ENCODE results near the gene ARCN1. TPM values are rescaled to one million over a fixed set of nuclear protein-coding genes. Genes with fewer than 3 reads are reported as not detected.
A peak's percentile ranks its signal among the peaks of the same experiment; 100 is the strongest.

The ARCN1 gene
- total RNA-seq, 1 experiment from 2014 or later: 34.4 TPM

GRCh38 chr11:118529584-118530175 is 42.5 kb upstream of the ARCN1 start:
- no peaks in the 10 kb centered on the region for H3K9me2 ChIP-seq (replicated peaks; ENCODE audit: insufficient read depth, low read length)
- no peaks in the 10 kb centered on the region; the same call in 1 of the 2 replicates for H3K36me3 ChIP-seq (ENCODE audit: insufficient read depth, low read length)
- no peak for DNase-seq
- H4K20me1 ChIP-seq (ENCODE audit: insufficient read depth, low read depth, low read length): no peaks in the 10 kb centered on the region
- H3K9me3 ChIP-seq (ENCODE audit: low read length): no peaks in the 10 kb centered on the region
- peak overlapping the region; percentile 8; the same call in 1 of the 2 replicates for H3K27ac ChIP-seq (ENCODE audit: low read length)
- H3K79me2 ChIP-seq (ENCODE audit: low read length): 0 out of 2 replicates have a peak, but pooled peaks cover 2% of the 10 kb centered on the region
- peak overlapping the region; percentile 69 for H3K9ac ChIP-seq (ENCODE audit: low read length)
- no peak overlapping the region for H2AFZ ChIP-seq (ENCODE audit: low read length)
- peaks cover 21% of the 10 kb centered on the region for H3K4me1 ChIP-seq (ENCODE audit: low read length)
- peak overlapping the region; percentile 69 for H3K4me2 ChIP-seq (ENCODE audit: low read depth, low read length, poor library complexity, severe bottlenecking)
- H3K27me3 ChIP-seq (ENCODE audit: low read length): no peaks in the 10 kb centered on the region
- peak overlapping the region; percentile 73; the same call in 1 of the 2 replicates for H3K4me3 ChIP-seq (ENCODE audit: low read length)

- no peaks in the 10 kb centered on the region for H3K9me2 ChIP-seq (replicated peaks; ENCODE audit: insufficient read depth, low read length)
- H3K27me3 ChIP-seq (ENCODE audit: low read length): no peaks in the 10 kb centered on the region
- H2AFZ ChIP-seq (ENCODE audit: low read length): no peak overlapping the region
- peaks cover 21% of the 10 kb centered on the region for H3K4me1 ChIP-seq (ENCODE audit: low read length)
- no peaks in the 10 kb centered on the region for H3K9me3 ChIP-seq (ENCODE audit: low read length)
- H3K9ac ChIP-seq (ENCODE audit: low read length): peak overlapping the region; percentile 69
- no peaks in the 10 kb centered on the region for H4K20me1 ChIP-seq (ENCODE audit: insufficient read depth, low read depth, low read length)
- no peak for DNase-seq
- H3K4me2 ChIP-seq (ENCODE audit: low read depth, low read length, poor library complexity, severe bottlenecking): peak overlapping the region; percentile 69
- H3K4me3 ChIP-seq (ENCODE audit: low read length): peak overlapping the region; percentile 73
- H3K27ac ChIP-seq (ENCODE audit: low read length): peak overlapping the region; percentile 8; the same call in 1 of the 2 replicates
- H3K36me3 ChIP-seq (ENCODE audit: insufficient read depth, low read length): no peaks in the 10 kb centered on the region
- H3K79me2 ChIP-seq (ENCODE audit: low read length): 0 out of 2 replicates have a peak, but pooled peaks cover 2% of the 10 kb centered on the region
Observed at GRCh38 chr11:118530180-118530682, 42.0 kb upstream of the ARCN1 start.

GRCh38 chr11:118530683-118531596 is 41.3 kb upstream of the ARCN1 start, which contains the start of gene TMEM25:
Gene TMEM25 (plus strand): TSS chr11:118531192. CDS start chr11:118531802, 610 bp downstream.
- DNase-seq: peak; percentile 76
- Histone ChIP-seq H3K4me1 (ENCODE audit: low read length) (peaks cover 21% of the 10 kb centered on the region), H3K9ac (ENCODE audit: low read length) (peak within 1 kb of the TSS; percentile 69), H4K20me1 (ENCODE audit: insufficient read depth, low read depth, low read length) (no peaks in the 10 kb centered on the region), H3K27ac (ENCODE audit: low read length) (peak within 1 kb of the TSS; percentile 8; the same call in 1 of the 2 replicates), H2AFZ (ENCODE audit: low read length) (peak within 1 kb of the TSS; percentile 36; the same call in 1 of the 2 replicates), H3K9me3 (ENCODE audit: low read length) (no peaks in the 10 kb centered on the region), H3K9me2 (replicated peaks; ENCODE audit: insufficient read depth, low read length) (no peaks in the 10 kb centered on the region), H3K79me2 (ENCODE audit: low read length) (0 out of 2 replicates have a peak, but pooled peaks cover 2% of the 10 kb centered on the region), H3K36me3 (ENCODE audit: insufficient read depth, low read length) (no peaks in the 10 kb centered on the region), H3K4me3 (ENCODE audit: low read length) (peak within 1 kb of the TSS; percentile 73), H3K27me3 (ENCODE audit: low read length) (no peaks in the 10 kb centered on the region), H3K4me2 (ENCODE audit: low read depth, low read length, poor library complexity, severe bottlenecking) (peak within 1 kb of the TSS; percentile 69)

GRCh38 chr11:118531597-118532084 is 40.6 kb upstream of the ARCN1 start:
- H3K4me2 ChIP-seq (ENCODE audit: low read depth, low read length, poor library complexity, severe bottlenecking): peak overlapping the region; percentile 69
- peak overlapping the region; percentile 73 for H3K4me3 ChIP-seq (ENCODE audit: low read length)
- H3K9me3 ChIP-seq (ENCODE audit: low read length): no peaks in the 10 kb centered on the region
- H3K27ac ChIP-seq (ENCODE audit: low read length): no peak overlapping the region
- H2AFZ ChIP-seq (ENCODE audit: low read length): no peak overlapping the region
- H3K4me1 ChIP-seq (ENCODE audit: low read length): peaks cover 21% of the 10 kb centered on the region
- H3K9ac ChIP-seq (ENCODE audit: low read length): peak overlapping the region; percentile 69
- H4K20me1 ChIP-seq (ENCODE audit: insufficient read depth, low read depth, low read length): no peaks in the 10 kb centered on the region
- H3K79me2 ChIP-seq (ENCODE audit: low read length): 0 out of 2 replicates have a peak, but pooled peaks cover 2% of the 10 kb centered on the region
- no peak for DNase-seq
- H3K27me3 ChIP-seq (ENCODE audit: low read length): no peaks in the 10 kb centered on the region
- no peaks in the 10 kb centered on the region for H3K9me2 ChIP-seq (replicated peaks; ENCODE audit: insufficient read depth, low read length)
- H3K36me3 ChIP-seq (ENCODE audit: insufficient read depth, low read length): no peaks in the 10 kb centered on the region

DNA sequence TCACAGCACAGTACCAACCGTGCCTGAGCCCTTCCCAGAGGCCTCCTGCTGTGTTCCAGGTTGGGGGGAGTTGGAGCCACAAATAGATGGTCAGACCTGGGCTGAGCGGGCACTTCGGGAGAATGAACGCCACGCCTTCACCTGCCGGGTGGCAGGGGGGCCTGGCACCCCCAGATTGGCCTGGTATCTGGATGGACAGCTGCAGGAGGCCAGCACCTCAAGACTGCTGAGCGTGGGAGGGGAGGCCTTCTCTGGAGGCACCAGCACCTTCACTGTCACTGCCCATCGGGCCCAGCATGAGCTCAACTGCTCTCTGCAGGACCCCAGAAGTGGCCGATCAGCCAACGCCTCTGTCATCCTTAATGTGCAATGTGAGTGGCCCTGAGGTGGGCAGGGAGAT is 40.1 kb upstream of the ARCN1 start:
- Histone ChIP-seq H3K79me2 (ENCODE audit: low read length) (0 out of 2 replicates have a peak, but pooled peaks cover 2% of the 10 kb centered on the region), H3K4me2 (ENCODE audit: low read depth, low read length, poor library complexity, severe bottlenecking) (no peak overlapping the region), H3K9ac (ENCODE audit: low read length) (peak overlapping the region; percentile 69), H3K4me1 (ENCODE audit: low read length) (peaks cover 21% of the 10 kb centered on the region), H3K27me3 (ENCODE audit: low read length) (no peaks in the 10 kb centered on the region), H3K9me3 (ENCODE audit: low read length) (no peaks in the 10 kb centered on the region), H4K20me1 (ENCODE audit: insufficient read depth, low read depth, low read length) (no peaks in the 10 kb centered on the region), H2AFZ (ENCODE audit: low read length) (no peak overlapping the region), H3K4me3 (ENCODE audit: low read length) (no peak overlapping the region; the same call in 1 of the 2 replicates), H3K27ac (ENCODE audit: low read length) (no peak overlapping the region), H3K9me2 (replicated peaks; ENCODE audit: insufficient read depth, low read length) (no peaks in the 10 kb centered on the region), H3K36me3 (ENCODE audit: insufficient read depth, low read length) (no peaks in the 10 kb centered on the region)
- DNase-seq: no peak

DNA sequence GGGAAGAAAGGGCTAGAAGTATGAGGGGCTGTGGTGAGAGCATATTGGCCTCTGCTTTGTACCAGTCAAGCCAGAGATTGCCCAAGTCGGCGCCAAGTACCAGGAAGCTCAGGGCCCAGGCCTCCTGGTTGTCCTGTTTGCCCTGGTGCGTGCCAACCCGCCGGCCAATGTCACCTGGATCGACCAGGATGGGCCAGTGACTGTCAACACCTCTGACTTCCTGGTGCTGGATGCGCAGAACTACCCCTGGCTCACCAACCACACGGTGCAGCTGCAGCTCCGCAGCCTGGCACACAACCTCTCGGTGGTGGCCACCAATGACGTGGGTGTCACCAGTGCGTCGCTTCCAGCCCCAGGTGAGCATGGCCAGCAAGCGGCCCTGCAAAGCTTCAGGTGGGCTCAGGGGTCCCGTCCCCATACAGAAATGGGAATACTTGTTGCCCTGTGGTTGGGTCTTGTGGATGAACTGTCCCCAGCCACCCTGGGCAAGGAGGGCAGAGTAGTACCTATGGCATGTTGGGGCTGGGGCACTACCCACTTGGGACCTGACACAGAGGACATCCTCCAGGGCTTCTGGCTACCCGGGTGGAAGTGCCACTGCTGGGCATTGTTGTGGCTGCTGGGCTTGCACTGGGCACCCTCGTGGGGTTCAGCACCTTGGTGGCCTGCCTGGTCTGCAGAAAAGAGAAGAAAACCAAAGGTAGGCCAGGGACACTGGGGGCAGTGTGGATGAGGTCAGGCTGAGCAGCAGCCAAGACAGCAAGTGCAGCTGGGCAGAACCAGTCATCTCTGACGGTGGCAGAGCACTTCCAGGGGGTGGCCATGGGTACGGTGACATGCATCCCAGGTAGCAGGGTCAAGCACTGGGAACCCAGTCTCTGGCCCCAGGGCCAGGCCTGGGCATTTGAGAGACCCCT is 39.1 kb upstream of the ARCN1 start:
- no peaks in the 10 kb centered on the region for H3K36me3 ChIP-seq (ENCODE audit: insufficient read depth, low read length)
- H2AFZ ChIP-seq (ENCODE audit: low read length): no peak overlapping the region
- 0 out of 2 replicates have a peak, but pooled peaks cover 2% of the 10 kb centered on the region for H3K79me2 ChIP-seq (ENCODE audit: low read length)
- no peaks in the 10 kb centered on the region for H4K20me1 ChIP-seq (ENCODE audit: insufficient read depth, low read depth, low read length)
- H3K9me3 ChIP-seq (ENCODE audit: low read length): no peaks in the 10 kb centered on the region
- no peak overlapping the region for H3K4me3 ChIP-seq (ENCODE audit: low read length)
- H3K9ac ChIP-seq (ENCODE audit: low read length): no peak overlapping the region
- H3K9me2 ChIP-seq (replicated peaks; ENCODE audit: insufficient read depth, low read length): no peaks in the 10 kb centered on the region
- H3K4me2 ChIP-seq (ENCODE audit: low read depth, low read length, poor library complexity, severe bottlenecking): no peak overlapping the region
- no peak overlapping the region for H3K27ac ChIP-seq (ENCODE audit: low read length)
- no peaks in the 10 kb centered on the region for H3K27me3 ChIP-seq (ENCODE audit: low read length)
- DNase-seq: no peak
- peaks cover 22% of the 10 kb centered on the region for H3K4me1 ChIP-seq (ENCODE audit: low read length)
